ENCODE measurements around the gene OSMR. TPM values are rescaled to one million over a fixed set of nuclear protein-coding genes. Genes with fewer than 3 reads are reported as not detected.

OSMR gene
- polyA plus RNA-seq, 1 of the 3 experiments (the other 2 are of a cell fraction) = 56.0 TPM

- TF ChIP-seq, protein P1, sequence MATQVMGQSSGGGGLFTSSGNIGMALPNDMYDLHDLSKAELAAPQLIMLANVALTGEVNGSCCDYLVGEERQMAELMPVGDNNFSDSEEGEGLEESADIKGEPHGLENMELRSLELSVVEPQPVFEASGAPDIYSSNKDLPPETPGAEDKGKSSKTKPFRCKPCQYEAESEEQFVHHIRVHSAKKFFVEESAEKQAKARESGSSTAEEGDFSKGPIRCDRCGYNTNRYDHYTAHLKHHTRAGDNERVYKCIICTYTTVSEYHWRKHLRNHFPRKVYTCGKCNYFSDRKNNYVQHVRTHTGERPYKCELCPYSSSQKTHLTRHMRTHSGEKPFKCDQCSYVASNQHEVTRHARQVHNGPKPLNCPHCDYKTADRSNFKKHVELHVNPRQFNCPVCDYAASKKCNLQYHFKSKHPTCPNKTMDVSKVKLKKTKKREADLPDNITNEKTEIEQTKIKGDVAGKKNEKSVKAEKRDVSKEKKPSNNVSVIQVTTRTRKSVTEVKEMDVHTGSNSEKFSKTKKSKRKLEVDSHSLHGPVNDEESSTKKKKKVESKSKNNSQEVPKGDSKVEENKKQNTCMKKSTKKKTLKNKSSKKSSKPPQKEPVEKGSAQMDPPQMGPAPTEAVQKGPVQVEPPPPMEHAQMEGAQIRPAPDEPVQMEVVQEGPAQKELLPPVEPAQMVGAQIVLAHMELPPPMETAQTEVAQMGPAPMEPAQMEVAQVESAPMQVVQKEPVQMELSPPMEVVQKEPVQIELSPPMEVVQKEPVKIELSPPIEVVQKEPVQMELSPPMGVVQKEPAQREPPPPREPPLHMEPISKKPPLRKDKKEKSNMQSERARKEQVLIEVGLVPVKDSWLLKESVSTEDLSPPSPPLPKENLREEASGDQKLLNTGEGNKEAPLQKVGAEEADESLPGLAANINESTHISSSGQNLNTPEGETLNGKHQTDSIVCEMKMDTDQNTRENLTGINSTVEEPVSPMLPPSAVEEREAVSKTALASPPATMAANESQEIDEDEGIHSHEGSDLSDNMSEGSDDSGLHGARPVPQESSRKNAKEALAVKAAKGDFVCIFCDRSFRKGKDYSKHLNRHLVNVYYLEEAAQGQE (IDR thresholded peaks at IDR 0.05; ENCODE audit: low read depth, low read length) = no peak
- TF ChIP-seq, protein P2, sequence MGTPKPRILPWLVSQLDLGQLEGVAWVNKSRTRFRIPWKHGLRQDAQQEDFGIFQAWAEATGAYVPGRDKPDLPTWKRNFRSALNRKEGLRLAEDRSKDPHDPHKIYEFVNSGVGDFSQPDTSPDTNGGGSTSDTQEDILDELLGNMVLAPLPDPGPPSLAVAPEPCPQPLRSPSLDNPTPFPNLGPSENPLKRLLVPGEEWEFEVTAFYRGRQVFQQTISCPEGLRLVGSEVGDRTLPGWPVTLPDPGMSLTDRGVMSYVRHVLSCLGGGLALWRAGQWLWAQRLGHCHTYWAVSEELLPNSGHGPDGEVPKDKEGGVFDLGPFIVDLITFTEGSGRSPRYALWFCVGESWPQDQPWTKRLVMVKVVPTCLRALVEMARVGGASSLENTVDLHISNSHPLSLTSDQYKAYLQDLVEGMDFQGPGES (IDR thresholded peaks at IDR 0.05; ENCODE audit: low read depth, low read length) = no peak
- TF ChIP-seq, protein P3, sequence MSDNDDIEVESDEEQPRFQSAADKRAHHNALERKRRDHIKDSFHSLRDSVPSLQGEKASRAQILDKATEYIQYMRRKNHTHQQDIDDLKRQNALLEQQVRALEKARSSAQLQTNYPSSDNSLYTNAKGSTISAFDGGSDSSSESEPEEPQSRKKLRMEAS (IDR thresholded peaks at IDR 0.05; ENCODE audit: low read depth) = no peak
- TF ChIP-seq NRF1 (IDR thresholded peaks at IDR 0.05; ENCODE audit: low read depth, low read length) (no peak), CHD2 (IDR thresholded peaks at IDR 0.05; ENCODE audit: low read length, partially characterized antibody) (no peak)
Observed at GRCh38 chr5:38927470-38927869, 81.7 kb downstream of the OSMR start (continued).

GRCh38 chr5:38929838-38930237 lies 84.0 kb downstream of the OSMR start:
- TF ChIP-seq FOXM1 (IDR thresholded peaks at IDR 0.05; ENCODE audit: low read depth) (no peak), YY1 (IDR thresholded peaks at IDR 0.05; ENCODE audit: low read depth) (no peak), PBX3 (IDR thresholded peaks at IDR 0.05) (no peak), NRF1 (IDR thresholded peaks at IDR 0.05; ENCODE audit: low read depth, low read length) (no peak), POLR2AphosphoS5 (IDR thresholded peaks at IDR 0.05; ENCODE audit: low read depth, low read length) (no peak), ZBTB33 (IDR thresholded peaks at IDR 0.05; ENCODE audit: borderline replicate concordance, low read depth) (no peak), ELF1 (IDR thresholded peaks at IDR 0.05) (no peak), FOXJ3 (CRISPR knock-in tag; IDR thresholded peaks at IDR 0.05) (no peak), RCOR1 (IDR thresholded peaks at IDR 0.05; ENCODE audit: low read length) (no peak)
- peaks cover 42 to 43% of the 10 kb centered on the region in 2 experiments for H3K36me3 ChIP-seq (replicated peaks in 1 of 2; ENCODE audit: control insufficient read depth in 1 of 2, insufficient read depth in 2 of 2, low read length in 1 of 2)

More at GRCh38 chr5:38929838-38930237, 84.0 kb downstream of the OSMR start:
- ChIA-PET CTCF (interaction anchor here (1.3 to 2.1 kb wide), 2 partner anchors 7 to 488 kb away, joined by 4 to 8 read pairs; no protein-coding TSS in a partner anchor), POLR2A (no interaction called here)
- H3K27ac ChIP-seq (ENCODE audit: low read depth in 2 of 2, low read length in 1 of 2) = no peak overlapping the region
- no peak overlapping the region for H3K9ac ChIP-seq
- peaks cover 21% of the 10 kb centered on the region for H3F3A ChIP-seq (replicated peaks; ENCODE audit: insufficient read depth)
- no peaks in the 10 kb centered on the region for H3K9me2 ChIP-seq
- H3K4me2 ChIP-seq = no peak overlapping the region
- no peak for DNase-seq
- peaks cover 0 to 15% of the 10 kb centered on the region in 2 experiments; a peak in 2 of 4 replicates for H3K4me1 ChIP-seq (ENCODE audit: control insufficient read depth in 1 of 2, insufficient read depth in 2 of 2, low read depth in 1 of 2, low read length in 1 of 2)
- H2AFZ ChIP-seq (ENCODE audit: low read depth) = no peak overlapping the region
- H3K9me3 ChIP-seq = no peaks in the 10 kb centered on the region
- no peaks in the 10 kb centered on the region for H3K27me3 ChIP-seq (ENCODE audit: insufficient read depth)
- H3K79me2 ChIP-seq (ENCODE audit: insufficient read depth) = no peaks in the 10 kb centered on the region
- H4K20me1 ChIP-seq (ENCODE audit: insufficient read depth) = no peaks in the 10 kb centered on the region
- WGBS (ENCODE audit: low lambda C conversion rate) = 48% methylated on average over 2 of the region's 2 CpGs
- no peak overlapping the region for H3K4me3 ChIP-seq (ENCODE audit: low read depth in 2 of 2, low read length in 1 of 2)

All from SK-N-SH (cell line).